Endothelial cell of umbilical vein (primary cell): ENCODE results near the gene FAM234B. TPM values are rescaled to one million over a fixed set of nuclear protein-coding genes. Genes with fewer than 3 reads are reported as not detected.

Source experiments
- BruUV-seq: library from RNA; stranded (reverse); fragments of 400-500 nt; replicated peaks from 2 replicates; lab custom pipeline; 2021; lab: Mats Ljungman, UMichigan
- CTCF ChIA-PET: fragments of 300-600, 350-600 bp; sonication (Branson Sonifier 250); formaldehyde crosslinking; loops from one replicate; lab custom pipeline; 2021; ENCODE audit warnings: antibody characterized with exemption, inconsistent platforms; lab: Charles Lee
- POLR2A ChIA-PET: fragments of 300-600, 350-600 bp; sonication (Branson Sonifier 250); formaldehyde crosslinking; loops from one replicate; lab custom pipeline; 2021; ENCODE audit warnings: antibody characterized with exemption, inconsistent platforms; lab: Charles Lee
- DNase-seq: peaks from one replicate; pipeline ENCODE4 v3.0.0-alpha.2; 2011; ENCODE audit warnings: low read depth, low spot score
- FAIRE-seq: peaks from 2 replicates; lab custom pipeline; 2011; peaks lifted over from hg19 to GRCh38; lab: Jason Lieb, UNC
- H2AFZ ChIP-seq: 2 replicates; pipeline ENCODE4 v1.6.0; 2012; ENCODE audit warnings: low read depth, low read length, control low read depth, inconsistent platforms
- H3K27ac ChIP-seq: 2 replicates; pipeline ENCODE4 v1.5.1; 2011; ENCODE audit warnings: low read depth, mild to moderate bottlenecking, control low read depth, low read length, moderate library complexity; ENCODE audit not compliant: insufficient read depth
- H3K27me3 ChIP-seq, 2 experiments: 2 replicates each; pipeline versions ENCODE4 v1.6.0 to v1.6.1; 2011; ENCODE audit warnings: low read length in 2 of 2, mixed read lengths in 1 of 2; ENCODE audit not compliant: control insufficient read depth in 2 of 2, insufficient read depth in 2 of 2
- H3K36me3 ChIP-seq, 2 experiments: 2 replicates in 1 of 2; 3 replicates in 1 of 2; pipeline ENCODE4 v1.5.1; 2011; ENCODE audit warnings: low read length in 2 of 2, mild to moderate bottlenecking in 1 of 2, moderate library complexity in 1 of 2; ENCODE audit not compliant: control insufficient read depth in 2 of 2, insufficient read depth in 2 of 2; ENCODE audit errors: extremely low read depth in 1 of 2
- H3K4me1 ChIP-seq: 3 replicates; pipeline ENCODE4 v1.5.1; 2011; ENCODE audit warnings: mild to moderate bottlenecking, low read length; ENCODE audit not compliant: control insufficient read depth, insufficient read depth; ENCODE audit errors: extremely low read depth
- H3K4me2 ChIP-seq: 2 replicates; pipeline ENCODE4 v1.6.1; 2011; ENCODE audit warnings: low read length, control low read depth, mixed read lengths; ENCODE audit not compliant: insufficient read depth
- H3K4me3 ChIP-seq, 3 experiments: fragments of 200-600 bp in 1 of 3; sonication (generic), shearing (Covaris generic) in 1 of 3; replicated peaks in 1 of 3; 2 replicates each; pipeline ENCODE4 v1.5.1; 2011 to 2016; ENCODE audit warnings: control low read depth in 3 of 3, low read length in 3 of 3, mild to moderate bottlenecking in 2 of 3, inconsistent platforms in 1 of 3, low read depth in 1 of 3, moderate library complexity in 1 of 3; ENCODE audit not compliant: insufficient read depth in 1 of 3
- H3K79me2 ChIP-seq: 2 replicates; pipeline ENCODE4 v1.6.0; 2012; ENCODE audit warnings: low read length, inconsistent platforms; ENCODE audit not compliant: control insufficient read depth, insufficient read depth
- H3K9ac ChIP-seq: replicated peaks from 2 replicates; pipeline ENCODE3; 2011; ENCODE audit warnings: low read length, control low read depth; ENCODE audit not compliant: insufficient read depth; ENCODE audit errors: extremely low read depth
- H3K9me1 ChIP-seq: replicated peaks from 3 replicates; pipeline ENCODE4 v1.6.0; 2011; ENCODE audit warnings: mild to moderate bottlenecking, low read length; ENCODE audit not compliant: control insufficient read depth, insufficient read depth; ENCODE audit errors: extremely low read depth
- H3K9me3 ChIP-seq: replicated peaks from 2 replicates; pipeline ENCODE4 v1.5.1; 2012; ENCODE audit warnings: low read length, inconsistent platforms; ENCODE audit not compliant: control insufficient read depth, insufficient read depth
- H4K20me1 ChIP-seq: replicated peaks from 2 replicates; pipeline ENCODE3; 2011; ENCODE audit warnings: mild to moderate bottlenecking, low read length; ENCODE audit not compliant: control insufficient read depth, insufficient read depth; ENCODE audit errors: extremely low read depth
- CTCF ChIP-seq, 2 donors: IDR thresholded peaks; 1 replicate in 1 of 2; 2 replicates in 1 of 2; pipeline ENCODE4 v1.5.1; 2011; ENCODE audit warnings: low read length in 2 of 2, mild to moderate bottlenecking in 2 of 2, moderate library complexity in 2 of 2, control low read depth in 1 of 2, inconsistent platforms in 1 of 2, low read depth in 1 of 2; ENCODE audit not compliant: insufficient read depth in 1 of 2; ENCODE audit errors: extremely low read depth in 1 of 2
- FOS ChIP-seq: IDR thresholded peaks from 2 replicates; pipeline ENCODE4 v1.6.1; 2011; ENCODE audit warnings: mild to moderate bottlenecking, low read length, moderate library complexity, borderline replicate concordance; ENCODE audit not compliant: insufficient read depth
- GATA2 ChIP-seq: IDR thresholded peaks from 2 replicates; pipeline ENCODE4 v1.7.0; 2011; ENCODE audit warnings: low read depth, mild to moderate bottlenecking, moderate library complexity, mixed read lengths, low read length; ENCODE audit not compliant: insufficient read length, insufficient read depth
- JUN ChIP-seq: IDR thresholded peaks from 2 replicates; pipeline ENCODE4 v1.6.1; 2011; ENCODE audit warnings: borderline replicate concordance, low read depth; ENCODE audit not compliant: insufficient read length, insufficient read depth
- POLR2A ChIP-seq: IDR thresholded peaks from 2 replicates; pipeline ENCODE4 v1.6.1; 2012; ENCODE audit warnings: low read depth, mild to moderate bottlenecking, control low read depth, low read length
- dilution Hi-C: fragments of 300-500 bp; cut with MboI; formaldehyde crosslinking; loops from one replicate; pipeline ENCODE4 v1.15.0; 2019; ENCODE audit warnings: low sequenced_read_pairs; ENCODE audit not compliant: extremely low pct_ligation_motif_present
- intact Hi-C: fragments of 100-400 bp; cut with micrococcal nuclease; formaldehyde crosslinking; loops from one replicate; pipeline ENCODE4 v1.10.0; 2022
- polyA plus RNA-seq, 4 experiments: library from polyadenylated mRNA; depleted of rRNA in 3 of 4; stranded (reverse) in 3 of 4; unstranded in 1 of 4; fragments of >200 nt; gene quantifications; 2 replicates each; pipeline versions ENCODE4 v1.2.1 to v1.2.3, GENCODE V29; 2011 to 2012; ENCODE audit warnings: missing spikeins in 1 of 4
- total RNA-seq: library from RNA; stranded (reverse); gene quantifications from 2 replicates; pipeline ENCODE4 v1.2.3, GENCODE V29; 2021

Gene FAM234B
- total and polyA plus RNA-seq, 2 donors (not counting 3 experiments of a cell fraction or from before 2014, with no cell fraction given), result 4.9 to 13.2 TPM

- Histone ChIP-seq H3K27ac (no peak overlapping the region), H3K36me3 (no peaks in the 10 kb centered on the region), H2AFZ (no peak overlapping the region), H3K4me1 (peaks cover 12% of the 10 kb centered on the region), H3K79me2 (no peaks in the 10 kb centered on the region), H3K9ac (no peak overlapping the region), H3K9me1 (no peaks in the 10 kb centered on the region), H3K4me3 (no peak overlapping the region), H3K4me2 (no peak overlapping the region), H3K27me3 (no peaks in the 10 kb centered on the region), H4K20me1 (no peaks in the 10 kb centered on the region), H3K9me3 (no peaks in the 10 kb centered on the region)
- ChIA-PET POLR2A (no interaction called here), CTCF (interaction anchor here (0.7 kb wide), 1 partner anchor 9 kb away, joined by 3 read pairs; no protein-coding TSS in a partner anchor)
- BruUV-seq, result no TSS peak
- no peak for FAIRE-seq
- DNase-seq, result no peak
- TF ChIP-seq CTCF (IDR thresholded peaks at IDR 0.05; ENCODE audit: extremely low read depth in 1 of 2, insufficient read depth in 1 of 2, low read depth in 1 of 2, low read length in 2 of 2) (no peak), FOS (no peak), GATA2 (no peak), JUN (no peak), POLR2A (no peak)
- intact Hi-C loops, result no loop called here
- dilution Hi-C loops, result no loop called here
Measured at GRCh38 chr12:13030541-13031291, 13.5 kb upstream of the FAM234B start.
